GM12873 (cell line): ENCODE measurements around the gene DNM1.

ENCODE experiments used
- CTCF ChIP-seq: IDR thresholded peaks from 2 replicates; pipeline ENCODE4 v1.5.1; 2012; ENCODE audit warnings: low read depth, mild to moderate bottlenecking, moderate library complexity, low read length, control low read depth; ENCODE audit not compliant: insufficient read depth; ENCODE audit errors: missing control alignments

The DNM1 gene

GRCh38 chr9:128188209-128188608 is 15.0 kb upstream of the DNM1 start:
- no peak for TF ChIP-seq CTCF

DNA sequence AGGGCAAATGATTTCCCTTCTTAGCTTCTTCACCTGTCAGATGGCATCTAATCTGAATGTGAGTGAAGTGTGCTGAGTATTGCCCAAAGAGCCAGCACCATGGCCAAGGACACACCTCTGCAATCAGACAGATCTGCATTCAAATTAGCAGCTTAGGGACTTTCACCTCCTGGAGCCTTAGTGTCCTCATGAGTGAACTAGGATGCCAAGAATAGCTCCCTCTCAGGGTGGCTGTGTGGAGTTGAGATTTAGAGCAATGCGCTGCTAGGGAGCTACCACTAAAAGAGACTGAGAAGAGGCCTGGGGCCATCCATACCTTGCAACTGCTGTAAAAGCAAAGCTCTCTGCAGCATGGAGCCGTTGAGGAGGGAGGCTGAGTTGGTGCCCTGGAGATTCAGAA is 13.2 kb upstream of the DNM1 start:
- TF ChIP-seq CTCF = no peak

- no peak for TF ChIP-seq CTCF
Measured at GRCh38 chr9:128190516-128191405, 12.4 kb upstream of the DNM1 start.

- peak; percentile 66 for TF ChIP-seq CTCF
Measured at GRCh38 chr9:128191406-128192046, 11.7 kb upstream of the DNM1 start, which contains the start of gene CIZ1. TSS of gene CIZ1 (minus strand) at chr9:128191572. CDS start at chr9:128190857, 715 bp downstream.

- TF ChIP-seq CTCF = no peak
Measured at GRCh38 chr9:128192601-128193371, 10.4 kb upstream of the DNM1 start.

DNA sequence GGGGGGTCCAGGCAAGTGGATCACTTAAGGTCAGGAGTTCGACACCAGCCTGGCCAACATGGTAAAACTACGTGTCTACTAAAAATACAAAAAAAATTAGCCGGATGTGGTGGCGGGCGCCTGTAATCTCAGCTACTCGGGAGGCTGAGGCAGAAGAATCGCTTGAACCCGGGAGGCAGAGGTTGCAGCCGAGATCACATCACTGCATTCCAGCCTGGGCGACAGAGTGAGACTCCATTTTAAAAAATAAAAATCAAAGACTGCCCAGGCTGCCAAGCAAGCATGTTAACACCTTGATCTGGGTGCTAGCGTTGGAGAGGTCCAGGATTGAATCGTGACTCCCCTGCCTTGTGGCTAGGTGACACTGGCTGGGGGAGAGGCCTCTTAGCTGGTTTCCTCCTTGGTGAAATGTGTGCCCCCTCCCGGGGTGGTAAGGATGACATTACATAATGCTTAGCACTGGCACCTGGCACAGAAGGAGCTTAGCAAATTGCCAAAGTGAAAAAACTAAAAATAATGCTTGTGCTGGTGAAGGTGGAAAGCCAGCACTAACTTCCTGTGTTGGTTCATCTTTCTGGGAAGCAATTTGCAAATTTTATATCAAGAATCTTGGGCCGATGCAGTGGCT is 9.6 kb upstream of the DNM1 start:
- no peak for TF ChIP-seq CTCF
